SK-N-MC (cell line): Measurements from ENCODE around the gene CASQ2.

ENCODE experiments used
- EZH2 ChIP-seq: fragments of 200-600 bp; sonication (generic); IDR thresholded peaks from one replicate; pipeline ENCODE4 v1.6.1; 2017; ENCODE audit warnings: antibody characterized with exemption
- FOXP2 ChIP-seq: optimal IDR thresholded peaks from 2 replicates; pipeline ENCODE3; 2011; ENCODE audit warnings: mild to moderate bottlenecking, moderate library complexity; ENCODE audit not compliant: insufficient read depth; ENCODE audit errors: extremely low read length, control extremely low read depth
- POLR2AphosphoS5 ChIP-seq: IDR thresholded peaks from 2 replicates; pipeline ENCODE4 v1.6.1; 2012; ENCODE audit warnings: mild to moderate bottlenecking, low read depth, low read length, borderline replicate concordance

- TF ChIP-seq EZH2 (no peak), POLR2AphosphoS5 (no peak), FOXP2 (no peak)
Measured at GRCh38 chr1:115771847-115772457, 3.4 kb upstream of the CASQ2 start.
